Measurements from ENCODE around the gene RTKN. TPM values are rescaled to one million over a fixed set of nuclear protein-coding genes. Genes with fewer than 3 reads are reported as not detected.

The RTKN gene
- total and polyA plus RNA-seq, 2 of the 13 experiments (the other 11 are each of a cell fraction or from before 2014, with no cell fraction given) = 159 to 166 TPM

GRCh38 chr2:74429487-74430451, 12.0 kb downstream of the RTKN start (continued):
- TF ChIP-seq TFE3 (CRISPR knock-in tag; IDR thresholded peaks at IDR 0.05) = no peak; the same call in 1 of the 2 replicates
- TF ChIP-seq ZNF737 (CRISPR knock-in tag; IDR thresholded peaks at IDR 0.05; ENCODE audit: borderline replicate concordance) = no peak
- peak; percentile 89; the same call in 1 of the 2 replicates for TF ChIP-seq ZNF709 (CRISPR knock-in tag; IDR thresholded peaks at IDR 0.05)
- no peak for TF ChIP-seq CSRNP2 (CRISPR knock-in tag; conservative IDR thresholded peaks at IDR 0.05; ENCODE audit: low read depth)
- no peak for TF ChIP-seq NFATC3 (CRISPR knock-in tag; IDR thresholded peaks at IDR 0.05)
- TF ChIP-seq SMC3 (IDR thresholded peaks at IDR 0.05; ENCODE audit: low read length) = no peak; the same call in 1 of the 2 replicates
- TF ChIP-seq MAZ (IDR thresholded peaks at IDR 0.05; ENCODE audit: borderline replicate concordance, low read depth, low read length) = peak; percentile 81
- TF ChIP-seq MAZ (CRISPR knock-in tag; IDR thresholded peaks at IDR 0.05; ENCODE audit: low read depth) = peak; percentile 63
- no peak for TF ChIP-seq SSRP1 (CRISPR knock-in tag; IDR thresholded peaks at IDR 0.05)
- TF ChIP-seq ARNTL (CRISPR knock-in tag; IDR thresholded peaks at IDR 0.05) = peak; percentile 80
- no peak; the same call in 1 of the 2 replicates for TF ChIP-seq CENPT (CRISPR knock-in tag; IDR thresholded peaks at IDR 0.05; ENCODE audit: low read depth)
- no peak for TF ChIP-seq TOE1 (CRISPR knock-in tag; IDR thresholded peaks at IDR 0.05)
- 0 out of 2 replicates have a peak, but pooled peaks have one; percentile 65 for TF ChIP-seq ZNF564 (CRISPR knock-in tag; IDR thresholded peaks at IDR 0.05)
- peak; percentile 66 for TF ChIP-seq TAF15 (IDR thresholded peaks at IDR 0.05; ENCODE audit: low read depth, low read length, poor library complexity, severe bottlenecking)
- 0 out of 2 replicates have a peak, but pooled peaks have one; percentile 41 for TF ChIP-seq NFKBIZ (CRISPR knock-in tag; IDR thresholded peaks at IDR 0.05)
- no peak for TF ChIP-seq ZSCAN20 (CRISPR knock-in tag; IDR thresholded peaks at IDR 0.05; ENCODE audit: borderline replicate concordance)
- no peak for TF ChIP-seq ZNF232 (CRISPR knock-in tag; IDR thresholded peaks at IDR 0.05; ENCODE audit: borderline replicate concordance)
- no peak for TF ChIP-seq ZNF30 (CRISPR knock-in tag; IDR thresholded peaks at IDR 0.05)
- TF ChIP-seq, protein P1, sequence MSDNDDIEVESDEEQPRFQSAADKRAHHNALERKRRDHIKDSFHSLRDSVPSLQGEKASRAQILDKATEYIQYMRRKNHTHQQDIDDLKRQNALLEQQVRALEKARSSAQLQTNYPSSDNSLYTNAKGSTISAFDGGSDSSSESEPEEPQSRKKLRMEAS (IDR thresholded peaks at IDR 0.05) = peak; percentile 71
- no peak for TF ChIP-seq ZFYVE20 (CRISPR knock-in tag; IDR thresholded peaks at IDR 0.05; ENCODE audit: borderline replicate concordance, low read depth)
- peak; percentile 68 for TF ChIP-seq SAFB2 (CRISPR knock-in tag; IDR thresholded peaks at IDR 0.05; ENCODE audit: borderline replicate concordance, low read depth)
- no peak for TF ChIP-seq KMT2B (CRISPR knock-in tag; IDR thresholded peaks at IDR 0.05)
- no peak for TF ChIP-seq MAF1 (CRISPR knock-in tag; IDR thresholded peaks at IDR 0.05; ENCODE audit: borderline replicate concordance)
- peak; percentile 44; the same call in 1 of the 2 replicates for TF ChIP-seq HOXA3 (CRISPR knock-in tag; IDR thresholded peaks at IDR 0.05)
- TF ChIP-seq ZNF782 (CRISPR knock-in tag; IDR thresholded peaks at IDR 0.05; ENCODE audit: borderline replicate concordance) = 0 out of 2 replicates have a peak, but pooled peaks have one; percentile 68
- TF ChIP-seq ZNF672 (CRISPR knock-in tag; IDR thresholded peaks at IDR 0.05) = no peak
- TF ChIP-seq ZNF569 (CRISPR knock-in tag; IDR thresholded peaks at IDR 0.05; ENCODE audit: borderline replicate concordance) = no peak
